Liver (tissue), 3 donors: ENCODE measurements around the gene CCS.

Experiments used
- ATF3 ChIP-seq: IDR thresholded peaks from 2 replicates; pipeline ENCODE4 v1.6.1; 2016; ENCODE audit warnings: antibody characterized with exemption
- CTCF ChIP-seq: fragments of 150-350 bp; IDR thresholded peaks from 2 replicates; pipeline ENCODE4 v1.5.1; 2017; ENCODE audit warnings: improper control_type of control experiment, low read depth, low read length; ENCODE audit not compliant: missing input control
- EGR1 ChIP-seq, 2 donors: IDR thresholded peaks; 2 replicates each; pipeline ENCODE4 v1.6.1; 2016 to 2018; ENCODE audit warnings: antibody characterized with exemption in 2 of 2, low read depth in 2 of 2
- GABPA ChIP-seq, 2 donors: IDR thresholded peaks in 1 of 2; conservative IDR thresholded peaks in 1 of 2; 2 replicates each; pipeline ENCODE4 v1.6.1; 2016; ENCODE audit warnings: antibody characterized with exemption in 2 of 2, mild to moderate bottlenecking in 1 of 2, moderate library complexity in 1 of 2
- JUND ChIP-seq, 2 donors: IDR thresholded peaks; 2 replicates each; pipeline ENCODE4 v1.6.1; 2016; ENCODE audit warnings: antibody characterized with exemption in 2 of 2
- RAD21 ChIP-seq, 2 donors: IDR thresholded peaks; 2 replicates each; pipeline ENCODE4 v1.6.1; 2016; ENCODE audit warnings: antibody characterized with exemption in 2 of 2, mild to moderate bottlenecking in 2 of 2
- SP1 ChIP-seq: IDR thresholded peaks from 2 replicates; pipeline ENCODE4 v1.6.1; 2018; ENCODE audit warnings: antibody characterized with exemption, mild to moderate bottlenecking
- TAF1 ChIP-seq: conservative IDR thresholded peaks from 2 replicates; pipeline ENCODE4 v1.6.1; 2016; ENCODE audit warnings: antibody characterized with exemption, mild to moderate bottlenecking
- TF ChIP-seq, protein P1 (sequence below): IDR thresholded peaks from 2 replicates; pipeline ENCODE4 v1.6.1; 2016; ENCODE audit warnings: antibody characterized with exemption
- TF ChIP-seq, protein P2 (sequence below): IDR thresholded peaks from 2 replicates; pipeline ENCODE4 v1.6.1; 2016; ENCODE audit warnings: antibody characterized with exemption
- TF ChIP-seq, protein P3 (sequence below): IDR thresholded peaks from 2 replicates; pipeline ENCODE4 v1.6.1; 2016; ENCODE audit warnings: antibody characterized with exemption, mild to moderate bottlenecking
- donor health status: healthy.
- donor health status: healthy.

GRCh38 chr11:66586136-66586535 is 6.8 kb upstream of the CCS start:
- TF ChIP-seq CTCF = no peak
- TF ChIP-seq, protein P1, sequence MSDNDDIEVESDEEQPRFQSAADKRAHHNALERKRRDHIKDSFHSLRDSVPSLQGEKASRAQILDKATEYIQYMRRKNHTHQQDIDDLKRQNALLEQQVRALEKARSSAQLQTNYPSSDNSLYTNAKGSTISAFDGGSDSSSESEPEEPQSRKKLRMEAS = no peak
- TF ChIP-seq, protein P2, sequence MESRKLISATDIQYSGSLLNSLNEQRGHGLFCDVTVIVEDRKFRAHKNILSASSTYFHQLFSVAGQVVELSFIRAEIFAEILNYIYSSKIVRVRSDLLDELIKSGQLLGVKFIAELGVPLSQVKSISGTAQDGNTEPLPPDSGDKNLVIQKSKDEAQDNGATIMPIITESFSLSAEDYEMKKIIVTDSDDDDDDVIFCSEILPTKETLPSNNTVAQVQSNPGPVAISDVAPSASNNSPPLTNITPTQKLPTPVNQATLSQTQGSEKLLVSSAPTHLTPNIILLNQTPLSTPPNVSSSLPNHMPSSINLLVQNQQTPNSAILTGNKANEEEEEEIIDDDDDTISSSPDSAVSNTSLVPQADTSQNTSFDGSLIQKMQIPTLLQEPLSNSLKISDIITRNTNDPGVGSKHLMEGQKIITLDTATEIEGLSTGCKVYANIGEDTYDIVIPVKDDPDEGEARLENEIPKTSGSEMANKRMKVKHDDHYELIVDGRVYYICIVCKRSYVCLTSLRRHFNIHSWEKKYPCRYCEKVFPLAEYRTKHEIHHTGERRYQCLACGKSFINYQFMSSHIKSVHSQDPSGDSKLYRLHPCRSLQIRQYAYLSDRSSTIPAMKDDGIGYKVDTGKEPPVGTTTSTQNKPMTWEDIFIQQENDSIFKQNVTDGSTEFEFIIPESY = no peak
- TF ChIP-seq TAF1 = no peak
- TF ChIP-seq, protein P3, sequence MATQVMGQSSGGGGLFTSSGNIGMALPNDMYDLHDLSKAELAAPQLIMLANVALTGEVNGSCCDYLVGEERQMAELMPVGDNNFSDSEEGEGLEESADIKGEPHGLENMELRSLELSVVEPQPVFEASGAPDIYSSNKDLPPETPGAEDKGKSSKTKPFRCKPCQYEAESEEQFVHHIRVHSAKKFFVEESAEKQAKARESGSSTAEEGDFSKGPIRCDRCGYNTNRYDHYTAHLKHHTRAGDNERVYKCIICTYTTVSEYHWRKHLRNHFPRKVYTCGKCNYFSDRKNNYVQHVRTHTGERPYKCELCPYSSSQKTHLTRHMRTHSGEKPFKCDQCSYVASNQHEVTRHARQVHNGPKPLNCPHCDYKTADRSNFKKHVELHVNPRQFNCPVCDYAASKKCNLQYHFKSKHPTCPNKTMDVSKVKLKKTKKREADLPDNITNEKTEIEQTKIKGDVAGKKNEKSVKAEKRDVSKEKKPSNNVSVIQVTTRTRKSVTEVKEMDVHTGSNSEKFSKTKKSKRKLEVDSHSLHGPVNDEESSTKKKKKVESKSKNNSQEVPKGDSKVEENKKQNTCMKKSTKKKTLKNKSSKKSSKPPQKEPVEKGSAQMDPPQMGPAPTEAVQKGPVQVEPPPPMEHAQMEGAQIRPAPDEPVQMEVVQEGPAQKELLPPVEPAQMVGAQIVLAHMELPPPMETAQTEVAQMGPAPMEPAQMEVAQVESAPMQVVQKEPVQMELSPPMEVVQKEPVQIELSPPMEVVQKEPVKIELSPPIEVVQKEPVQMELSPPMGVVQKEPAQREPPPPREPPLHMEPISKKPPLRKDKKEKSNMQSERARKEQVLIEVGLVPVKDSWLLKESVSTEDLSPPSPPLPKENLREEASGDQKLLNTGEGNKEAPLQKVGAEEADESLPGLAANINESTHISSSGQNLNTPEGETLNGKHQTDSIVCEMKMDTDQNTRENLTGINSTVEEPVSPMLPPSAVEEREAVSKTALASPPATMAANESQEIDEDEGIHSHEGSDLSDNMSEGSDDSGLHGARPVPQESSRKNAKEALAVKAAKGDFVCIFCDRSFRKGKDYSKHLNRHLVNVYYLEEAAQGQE = no peak
- no peak for TF ChIP-seq EGR1 (IDR thresholded peaks at IDR 0.05; ENCODE audit: low read depth in 2 of 2)
- TF ChIP-seq RAD21 (IDR thresholded peaks at IDR 0.05) = no peak
- no peak for TF ChIP-seq JUND (IDR thresholded peaks at IDR 0.05)
- TF ChIP-seq SP1 = no peak
- TF ChIP-seq ATF3 = no peak
- no peak for TF ChIP-seq GABPA (IDR thresholded peaks at IDR 0.05 in 1 of 2, conservative IDR thresholded peaks at IDR 0.05 in 1 of 2)
